Heart left ventricle (tissue), 16 donors: ENCODE data around the gene SORCS1. TPM values are rescaled to one million over a fixed set of nuclear protein-coding genes. Genes with fewer than 3 reads are reported as not detected.

ENCODE experiments used
- ATAC-seq, 4 donors: fragments of 200-7000 bp; cut with Tn5 transposase; one replicate each; pipeline ENCODE4 v1.9.1; 2020 to 2022; ENCODE audit warnings: moderate library complexity in 4 of 4, mild to moderate bottlenecking in 3 of 4, moderate number of reproducible peaks in 1 of 4
- DNase-seq, 5 donors: peaks; one replicate each; pipeline ENCODE4 v3.0.0-alpha.2; 2020
- H3K27ac ChIP-seq, 12 donors: fragments of 200-600 bp; sonication (generic) in 4 of 12; one replicate each; pipeline versions ENCODE4 v1.5.0 to v1.8.0; 2016 to 2022; ENCODE audit warnings: mild to moderate bottlenecking in 2 of 12
- H3K27me3 ChIP-seq, 9 donors: fragments of 200-600 bp; sonication (generic) in 2 of 9; one replicate each; pipeline versions ENCODE4 v1.5.1 to v1.8.0; 2016 to 2022; ENCODE audit warnings: mild to moderate bottlenecking in 3 of 9
- H3K36me3 ChIP-seq, 9 donors: fragments of 200-600 bp; sonication (generic) in 2 of 9; one replicate each; pipeline versions ENCODE4 v1.5.0 to v1.8.0; 2018 to 2022; ENCODE audit warnings: mild to moderate bottlenecking in 2 of 9
- H3K4me1 ChIP-seq, 12 donors: fragments of 200-600 bp; sonication (generic) in 4 of 12; one replicate each; pipeline versions ENCODE4 v1.5.0 to v1.8.0; 2016 to 2022; ENCODE audit warnings: mild to moderate bottlenecking in 3 of 12
- H3K4me3 ChIP-seq, 12 donors: fragments of 200-600 bp; sonication (generic) in 4 of 12; one replicate each; pipeline versions ENCODE4 v1.5.0 to v1.8.0; 2017 to 2022; ENCODE audit warnings: mild to moderate bottlenecking in 9 of 12, moderate library complexity in 4 of 12
- H3K9me3 ChIP-seq, 12 donors: fragments of 200-600 bp; sonication (generic) in 4 of 12; one replicate each; pipeline versions ENCODE4 v1.5.0 to v1.8.0; 2016 to 2022; ENCODE audit warnings: mild to moderate bottlenecking in 1 of 12
- POLR2A ChIP-seq, 2 donors: fragments of 450-650 bp; IDR thresholded peaks; one replicate each; pipeline ENCODE4 v1.6.1; 2017; ENCODE audit warnings: antibody characterized with exemption in 2 of 2, mild to moderate bottlenecking in 2 of 2, moderate library complexity in 2 of 2
- WGBS, 4 donors: extraction: QIAGEN DNeasy Blood & Tissue Kit in 2 of 4; methylation state at CpG; one replicate each; pipeline versions ENCODE4 v1.1.5 to v1.1.7; 2013 to 2018; 5-methylcytosine and 5-hydroxymethylcytosine counted together
- intact Hi-C, 10 donors: fragments of 100-400 bp; cut with DNase I; formaldehyde crosslinking; loops; one replicate each; pipeline versions ENCODE4 v1.11.1 to v1.14.2; 2022
- polyA plus RNA-seq, 2 donors: library from polyadenylated mRNA; stranded (reverse); fragments of 200-250 nt; gene quantifications; one replicate each; pipeline ENCODE4 v1.2.3, GENCODE V29; 2013
- total RNA-seq, 9 donors: library from RNA; depleted of rRNA in 2 of 9; stranded (reverse); fragments of >200 nt in 2 of 9; fragmentation: NEBNext Ultra II Directional in 3 of 9; extraction: Animal tissue kit (Norgen Biotek cat#: 25700) in 3 of 9; gene quantifications; one replicate each; pipeline versions ENCODE4 v1.1.0 to v1.2.4, GENCODE V29; 2016 to 2023
- TF ChIP-seq, protein P1 (sequence below), 12 donors: fragments of 200-600 bp; sonication (generic) in 4 of 12; IDR thresholded peaks; one replicate each; pipeline versions ENCODE4 v1.5.0 to v1.8.0; 2018 to 2022; ENCODE audit warnings: antibody characterized with exemption in 12 of 12, mild to moderate bottlenecking in 5 of 12
- donor health status: ischemic (EF 13 %, LVEDD 7.1; RV severe dilation, severe dysfunction).
- donor health status: healthy with polysubstance abuse.
- donor health status: DM: no; HTN: yes; CAD: no.
- donor health status: DM: no; HTN: no; CAD: no.
- donor health status: ischemic (EF 25% LVEDD 6.9; RV normal size, moderate dysfunction).
- donor health status: ischemic (EF 25% LVEDD 5.7; RV mildly dilated, moderate dysfunction).
- donor health status: healthy.
- donor health status: DM: yes; HTN: yes; CAD: no.
- donor health status: ischemic (EF 35%, LVEDD 5.7; RV mildly dilated, moderate dysfunction).
- donor health status: nonischemic (EF 11% LVEDD 7.7; RV severe dilation, severe dysfunction).
- donor health status: DM: yes; HTN: yes; CAD: no.
- donor health status: PGD.
- donor health status: ischemic (EF 29% LVEDD 5.4; RV normal size, mild dysfunction).
- donor health status: nonischemic (EF 23%, LVEDD 6.1; RV moderate dilation, normal function).

SORCS1 gene
- total and polyA plus RNA-seq, 11 donors: 0.23 to 5.7 (median 1.1) TPM

DNA sequence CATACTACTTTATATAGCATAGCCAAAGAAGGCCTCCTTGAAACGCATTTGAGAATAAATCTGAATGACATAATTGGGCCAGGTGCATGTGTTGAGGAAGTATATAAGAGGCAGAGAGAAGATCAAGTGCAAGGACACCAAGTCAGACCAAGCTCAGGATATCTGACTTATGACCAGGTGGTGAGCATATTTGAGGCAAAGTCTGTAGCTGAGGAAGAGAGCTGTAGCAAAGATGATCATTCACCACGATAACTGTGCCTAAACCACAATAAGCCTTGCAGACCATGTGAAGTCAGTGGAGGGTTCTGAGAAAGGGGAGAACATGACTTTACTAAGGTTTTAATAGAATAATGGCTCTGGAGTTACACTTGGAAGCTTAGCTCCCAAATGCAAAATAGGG is 292.3 kb downstream of the SORCS1 start:
- H3K27me3 ChIP-seq: no peaks in the 10 kb centered on the region
- TF ChIP-seq, protein P1, sequence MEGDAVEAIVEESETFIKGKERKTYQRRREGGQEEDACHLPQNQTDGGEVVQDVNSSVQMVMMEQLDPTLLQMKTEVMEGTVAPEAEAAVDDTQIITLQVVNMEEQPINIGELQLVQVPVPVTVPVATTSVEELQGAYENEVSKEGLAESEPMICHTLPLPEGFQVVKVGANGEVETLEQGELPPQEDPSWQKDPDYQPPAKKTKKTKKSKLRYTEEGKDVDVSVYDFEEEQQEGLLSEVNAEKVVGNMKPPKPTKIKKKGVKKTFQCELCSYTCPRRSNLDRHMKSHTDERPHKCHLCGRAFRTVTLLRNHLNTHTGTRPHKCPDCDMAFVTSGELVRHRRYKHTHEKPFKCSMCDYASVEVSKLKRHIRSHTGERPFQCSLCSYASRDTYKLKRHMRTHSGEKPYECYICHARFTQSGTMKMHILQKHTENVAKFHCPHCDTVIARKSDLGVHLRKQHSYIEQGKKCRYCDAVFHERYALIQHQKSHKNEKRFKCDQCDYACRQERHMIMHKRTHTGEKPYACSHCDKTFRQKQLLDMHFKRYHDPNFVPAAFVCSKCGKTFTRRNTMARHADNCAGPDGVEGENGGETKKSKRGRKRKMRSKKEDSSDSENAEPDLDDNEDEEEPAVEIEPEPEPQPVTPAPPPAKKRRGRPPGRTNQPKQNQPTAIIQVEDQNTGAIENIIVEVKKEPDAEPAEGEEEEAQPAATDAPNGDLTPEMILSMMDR (IDR thresholded peaks at IDR 0.05): no peak
- no peak for TF ChIP-seq POLR2A (IDR thresholded peaks at IDR 0.05)
- H3K36me3 ChIP-seq: no peaks in the 10 kb centered on the region
- peaks cover 0 to 31% (median 2%) of the 10 kb centered on the region in 12 donors for H3K9me3 ChIP-seq
- WGBS, 4 donors: 74 to 87% (median 81%) methylated on average over 2 of the region's 2 CpGs
- no peak overlapping the region for H3K27ac ChIP-seq
- DNase-seq: no peak
- no peak overlapping the region for H3K4me3 ChIP-seq
- no peak for ATAC-seq
- intact Hi-C loops: no loop called here
- H3K4me1 ChIP-seq: no peaks in the 10 kb centered on the region

GRCh38 chr10:106866244-106866845 is 298.2 kb downstream of the SORCS1 start:
- H3K9me3 ChIP-seq: peaks cover 0 to 19% (median 0%) of the 10 kb centered on the region in 12 donors
- H3K27me3 ChIP-seq: no peaks in the 10 kb centered on the region
- no peaks in the 10 kb centered on the region for H3K36me3 ChIP-seq
- TF ChIP-seq, protein P1 (IDR thresholded peaks at IDR 0.05): no peak
- no peak for TF ChIP-seq POLR2A (IDR thresholded peaks at IDR 0.05)
- 82 to 89% (median 85%) methylated on average over 7 of the region's 7 CpGs for WGBS, 4 donors
- intact Hi-C loops: no loop called here
- DNase-seq: no peak
- H3K4me3 ChIP-seq: no peak overlapping the region
- no peak overlapping the region for H3K27ac ChIP-seq
- H3K4me1 ChIP-seq: no peaks in the 10 kb centered on the region
- no peak for ATAC-seq

DNA sequence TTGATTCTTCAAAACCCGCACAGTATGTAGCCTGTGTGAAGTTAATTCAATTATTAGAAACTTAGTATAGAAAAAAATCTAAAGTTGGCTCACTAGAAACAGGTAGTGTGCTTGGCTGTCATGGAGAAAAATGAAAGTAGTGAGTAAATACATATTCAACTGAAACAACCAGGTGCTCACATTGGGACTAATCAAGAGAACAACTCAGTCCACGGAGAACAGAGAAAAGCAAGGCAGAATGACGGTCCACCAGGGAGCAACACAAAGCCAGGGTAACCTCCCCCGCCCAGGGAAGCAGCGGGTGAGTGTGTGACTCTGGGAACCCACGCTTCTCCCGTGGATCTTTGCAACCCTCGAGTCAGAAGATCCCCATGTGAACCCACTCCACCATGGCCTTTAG is 300.5 kb downstream of the SORCS1 start:
- ATAC-seq (no peak), DNase-seq (no peak)
- no peaks in the 10 kb centered on the region for H3K4me1 ChIP-seq
- no peaks in the 10 kb centered on the region for H3K27me3 ChIP-seq
- WGBS, 4 donors: 79 to 89% (median 87%) methylated on average over 8 of the region's 8 CpGs
- no peak overlapping the region for H3K27ac ChIP-seq
- no peaks in the 10 kb centered on the region for H3K36me3 ChIP-seq
- TF ChIP-seq, protein P1 (IDR thresholded peaks at IDR 0.05): no peak
- TF ChIP-seq POLR2A (IDR thresholded peaks at IDR 0.05): no peak
- no peak overlapping the region for H3K4me3 ChIP-seq
- H3K9me3 ChIP-seq: no peaks in the 10 kb centered on the region
- intact Hi-C loops: no loop called here

DNA sequence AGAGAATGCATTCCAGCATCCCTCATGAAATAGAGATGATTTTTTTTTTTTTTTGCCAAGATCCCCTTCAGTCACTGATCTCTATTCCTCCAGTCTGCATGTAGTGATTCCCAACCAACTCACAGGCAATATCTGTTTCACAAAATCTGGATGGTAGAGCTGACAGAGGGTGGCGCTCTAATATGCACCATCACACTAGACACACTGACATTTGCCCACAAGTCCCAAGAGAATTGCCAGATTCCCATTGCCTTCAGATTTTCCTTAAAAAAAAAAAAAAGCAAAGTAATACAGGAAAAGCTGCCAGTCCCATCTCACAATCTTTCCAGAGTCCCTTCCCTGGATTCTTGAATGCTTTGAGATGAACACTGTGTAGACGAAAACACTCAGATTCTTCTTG is 301.0 kb downstream of the SORCS1 start:
- Histone ChIP-seq H3K9me3 (no peaks in the 10 kb centered on the region), H3K36me3 (no peaks in the 10 kb centered on the region), H3K4me3 (no peak overlapping the region), H3K27ac (no peak overlapping the region), H3K27me3 (no peaks in the 10 kb centered on the region), H3K4me1 (no peaks in the 10 kb centered on the region)
- ATAC-seq (no peak), DNase-seq (no peak)
- intact Hi-C loops: no loop called here
- WGBS, 4 donors: 54 to 71% (median 62%) methylated on average over 2 of the region's 2 CpGs
- no peak for TF ChIP-seq POLR2A (IDR thresholded peaks at IDR 0.05)
- TF ChIP-seq, protein P1 (IDR thresholded peaks at IDR 0.05): no peak
